Measurements from ENCODE around the gene MKNK1.

The MKNK1 gene

GRCh38 chr1:46516200-46516950 lies 87.7 kb downstream of the MKNK1 start:
- Histone ChIP-seq H3K79me2 (ENCODE audit: insufficient read depth, low read length) (no peaks in the 10 kb centered on the region), H3K36me3 (ENCODE audit: low read length) (no peaks in the 10 kb centered on the region), H4K20me1 (ENCODE audit: low read depth, low read length) (no peaks in the 10 kb centered on the region), H3K9ac (ENCODE audit: low read length) (no peak overlapping the region), H3K9me3 (ENCODE audit: insufficient read depth, low read length) (no peaks in the 10 kb centered on the region), H3K27me3 (ENCODE audit: low read length) (no peaks in the 10 kb centered on the region), H3K9me2 (replicated peaks; ENCODE audit: insufficient read depth, low read length) (no peaks in the 10 kb centered on the region), H3K4me3 (ENCODE audit: insufficient read depth, low read length, poor library complexity, severe bottlenecking) (no peak overlapping the region), H3K4me2 (ENCODE audit: low read depth, low read length, poor library complexity, severe bottlenecking) (no peak overlapping the region), H2AFZ (ENCODE audit: low read depth, low read length, severe bottlenecking) (no peak overlapping the region), H3K27ac (ENCODE audit: low read depth, low read length) (no peak overlapping the region), H3F3A (ENCODE audit: insufficient read depth) (no peaks in the 10 kb centered on the region)
- no peak for TF ChIP-seq EZH2phosphoT487 (conservative IDR thresholded peaks at IDR 0.05; ENCODE audit: low read length)

- no peaks in the 10 kb centered on the region for H3K27me3 ChIP-seq (ENCODE audit: low read length)
- no peaks in the 10 kb centered on the region for H3K79me2 ChIP-seq (ENCODE audit: insufficient read depth, low read length)
- H3K27ac ChIP-seq (ENCODE audit: low read depth, low read length) = no peak overlapping the region
- no peak overlapping the region for H2AFZ ChIP-seq (ENCODE audit: low read depth, low read length, severe bottlenecking)
- no peak for TF ChIP-seq CTCF (IDR thresholded peaks at IDR 0.05; ENCODE audit: insufficient read depth, low read length, poor library complexity, severe bottlenecking)
- TF ChIP-seq EZH2phosphoT487 (conservative IDR thresholded peaks at IDR 0.05; ENCODE audit: low read length) = no peak
- no peak overlapping the region for H3K4me2 ChIP-seq (ENCODE audit: low read depth, low read length, poor library complexity, severe bottlenecking)
- no peak overlapping the region for H3K9ac ChIP-seq (ENCODE audit: low read length)
- H4K20me1 ChIP-seq (ENCODE audit: low read depth, low read length) = no peaks in the 10 kb centered on the region
- no peaks in the 10 kb centered on the region for H3K36me3 ChIP-seq (ENCODE audit: low read length)
- H3K4me3 ChIP-seq (ENCODE audit: insufficient read depth, low read length, poor library complexity, severe bottlenecking) = no peak overlapping the region
- H3K9me2 ChIP-seq (replicated peaks; ENCODE audit: insufficient read depth, low read length) = no peaks in the 10 kb centered on the region
- no peaks in the 10 kb centered on the region for H3K9me3 ChIP-seq (ENCODE audit: insufficient read depth, low read length)
- no peaks in the 10 kb centered on the region for H3F3A ChIP-seq (ENCODE audit: insufficient read depth)
Measured at GRCh38 chr1:46515576-46515975, 88.5 kb downstream of the MKNK1 start.

GRCh38 chr1:46513536-46513935 lies 90.5 kb downstream of the MKNK1 start:
- no peak overlapping the region for H2AFZ ChIP-seq (ENCODE audit: low read depth, low read length, severe bottlenecking)
- H3K27me3 ChIP-seq (ENCODE audit: low read length) = no peaks in the 10 kb centered on the region
- H3K9me3 ChIP-seq (ENCODE audit: insufficient read depth, low read length) = no peaks in the 10 kb centered on the region
- no peak overlapping the region for H3K4me3 ChIP-seq (ENCODE audit: insufficient read depth, low read length, poor library complexity, severe bottlenecking)
- H3F3A ChIP-seq (ENCODE audit: insufficient read depth) = no peaks in the 10 kb centered on the region
- H3K27ac ChIP-seq (ENCODE audit: low read depth, low read length) = no peak overlapping the region
- no peaks in the 10 kb centered on the region for H3K9me2 ChIP-seq (replicated peaks; ENCODE audit: insufficient read depth, low read length)
- no peaks in the 10 kb centered on the region for H4K20me1 ChIP-seq (ENCODE audit: low read depth, low read length)
- H3K36me3 ChIP-seq (ENCODE audit: low read length) = no peaks in the 10 kb centered on the region
- H3K9ac ChIP-seq (ENCODE audit: low read length) = no peak overlapping the region
- H3K79me2 ChIP-seq (ENCODE audit: insufficient read depth, low read length) = no peaks in the 10 kb centered on the region
- H3K4me2 ChIP-seq (ENCODE audit: low read depth, low read length, poor library complexity, severe bottlenecking) = no peak overlapping the region
- TF ChIP-seq EZH2phosphoT487 (conservative IDR thresholded peaks at IDR 0.05; ENCODE audit: low read length) (no peak), CTCF (IDR thresholded peaks at IDR 0.05; ENCODE audit: insufficient read depth, low read length, poor library complexity, severe bottlenecking) (no peak)

GRCh38 chr1:46512792-46513190 lies 91.3 kb downstream of the MKNK1 start:
- Histone ChIP-seq H3K27me3 (ENCODE audit: low read length) (no peaks in the 10 kb centered on the region), H3K36me3 (ENCODE audit: low read length) (no peaks in the 10 kb centered on the region), H3K27ac (ENCODE audit: low read depth, low read length) (no peak overlapping the region), H3F3A (ENCODE audit: insufficient read depth) (no peaks in the 10 kb centered on the region), H4K20me1 (ENCODE audit: low read depth, low read length) (no peaks in the 10 kb centered on the region), H3K9ac (ENCODE audit: low read length) (no peak overlapping the region), H3K79me2 (ENCODE audit: insufficient read depth, low read length) (no peaks in the 10 kb centered on the region), H2AFZ (ENCODE audit: low read depth, low read length, severe bottlenecking) (no peak overlapping the region), H3K9me3 (ENCODE audit: insufficient read depth, low read length) (no peaks in the 10 kb centered on the region), H3K4me2 (ENCODE audit: low read depth, low read length, poor library complexity, severe bottlenecking) (no peak overlapping the region), H3K9me2 (replicated peaks; ENCODE audit: insufficient read depth, low read length) (no peaks in the 10 kb centered on the region), H3K4me3 (ENCODE audit: insufficient read depth, low read length, poor library complexity, severe bottlenecking) (no peak overlapping the region)
- TF ChIP-seq CTCF (IDR thresholded peaks at IDR 0.05; ENCODE audit: insufficient read depth, low read length, poor library complexity, severe bottlenecking) (no peak), EZH2phosphoT487 (conservative IDR thresholded peaks at IDR 0.05; ENCODE audit: low read length) (no peak)
